Measurements from ENCODE around the gene EIF4G3. TPM values are rescaled to one million over a fixed set of nuclear protein-coding genes. Genes with fewer than 3 reads are reported as not detected.

EIF4G3 gene
- total RNA-seq, 1 experiment from 2014 or later: 72.0 TPM

DNA sequence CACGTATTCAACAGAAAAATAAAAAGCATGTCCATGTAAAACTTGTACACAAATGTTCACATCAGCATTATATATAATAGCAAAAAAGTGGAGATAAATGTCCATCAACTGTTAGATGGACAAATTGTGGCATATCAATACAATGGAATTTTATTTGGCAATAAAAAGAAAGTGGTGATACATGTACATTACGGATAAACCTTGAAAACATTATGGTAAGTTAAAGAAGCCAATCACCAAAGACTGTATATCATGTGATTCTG is 76.9 kb downstream of the EIF4G3 start:
- H2BK12ac ChIP-seq (ENCODE audit: insufficient read length, low read depth, low read length): no peak overlapping the region

More for the DNA sequence above, 76.9 kb downstream of the EIF4G3 start:
- Histone ChIP-seq H2AK5ac (ENCODE audit: insufficient read length, low read length) (no peak overlapping the region), H3K9me3 (ENCODE audit: control insufficient read depth, low read depth, low read length) (no peaks in the 10 kb centered on the region), H2BK20ac (ENCODE audit: low read depth, low read length, poor library complexity, severe bottlenecking) (no peak overlapping the region), H2AFZ (ENCODE audit: low read length) (no peak overlapping the region), H3K4ac (ENCODE audit: low read depth, low read length) (no peak overlapping the region), H4K8ac (replicated peaks; ENCODE audit: insufficient read length, low read depth, low read length) (no peak overlapping the region), H3K79me1 (ENCODE audit: insufficient read depth, low read depth, low read length, poor library complexity, severe bottlenecking) (peaks cover 3% of the 10 kb centered on the region), H3K23me2 (ENCODE audit: insufficient read length, low read depth, low read length, poor library complexity, severe bottlenecking) (no peaks in the 10 kb centered on the region), H3T11ph (ENCODE audit: low read length) (no peak overlapping the region), H3K27ac (ENCODE audit: insufficient read length, low read depth, low read length) (no peak overlapping the region), H3K4me1 (ENCODE audit: insufficient read depth, low read length) (peaks cover 3% of the 10 kb centered on the region; the same call in 1 of the 2 replicates), H3K14ac (ENCODE audit: insufficient read depth, low read length) (no peak overlapping the region), H3K9ac (ENCODE audit: extremely low read depth, insufficient read length, low read length) (no peak overlapping the region), H2BK5ac (ENCODE audit: insufficient read length, low read length) (no peak overlapping the region), H2BK15ac (ENCODE audit: low read depth, low read length) (no peak overlapping the region), H3K23ac (ENCODE audit: insufficient read length, low read depth, low read length) (no peak overlapping the region), H4K5ac (ENCODE audit: insufficient read length, low read depth, low read length) (no peak overlapping the region), H4K20me1 (ENCODE audit: control insufficient read depth, insufficient read depth, insufficient read length) (no peaks in the 10 kb centered on the region), H3K79me2 (ENCODE audit: insufficient read depth, low read length) (peaks cover 2% of the 10 kb centered on the region; the same call in 1 of the 2 replicates), H3K18ac (ENCODE audit: insufficient read length, low read depth, low read length) (no peak overlapping the region), H3K4me2 (ENCODE audit: insufficient read depth, insufficient read length, low read length) (no peak overlapping the region), H4K91ac (ENCODE audit: insufficient read length, low read depth, low read length) (no peak overlapping the region), H3K56ac (ENCODE audit: insufficient read length, low read depth, low read length) (no peak overlapping the region), H2BK120ac (ENCODE audit: low read depth, low read length, poor library complexity, severe bottlenecking) (no peak overlapping the region), H3K27me3 (ENCODE audit: insufficient read depth, low read length) (no peaks in the 10 kb centered on the region)
- Mint-ChIP-seq H3K27me3 (ENCODE audit: low read depth) (no peaks in the 10 kb centered on the region), H3K36me3 (ENCODE audit: insufficient read depth in 1 of 3, low read depth in 3 of 3) (peaks cover 5 to 25% (median 17%) of the 10 kb centered on the region in 3 experiments), H3K9me3 (peaks cover 1 to 2% of the 10 kb centered on the region in 2 experiments; a peak in 1 of 5 replicates), H3K27ac (no peak overlapping the region), H3K4me1 (peaks cover 16 to 17% of the 10 kb centered on the region in 2 experiments), H3K4me3 (no peak overlapping the region)
- TF ChIP-seq, protein P1, sequence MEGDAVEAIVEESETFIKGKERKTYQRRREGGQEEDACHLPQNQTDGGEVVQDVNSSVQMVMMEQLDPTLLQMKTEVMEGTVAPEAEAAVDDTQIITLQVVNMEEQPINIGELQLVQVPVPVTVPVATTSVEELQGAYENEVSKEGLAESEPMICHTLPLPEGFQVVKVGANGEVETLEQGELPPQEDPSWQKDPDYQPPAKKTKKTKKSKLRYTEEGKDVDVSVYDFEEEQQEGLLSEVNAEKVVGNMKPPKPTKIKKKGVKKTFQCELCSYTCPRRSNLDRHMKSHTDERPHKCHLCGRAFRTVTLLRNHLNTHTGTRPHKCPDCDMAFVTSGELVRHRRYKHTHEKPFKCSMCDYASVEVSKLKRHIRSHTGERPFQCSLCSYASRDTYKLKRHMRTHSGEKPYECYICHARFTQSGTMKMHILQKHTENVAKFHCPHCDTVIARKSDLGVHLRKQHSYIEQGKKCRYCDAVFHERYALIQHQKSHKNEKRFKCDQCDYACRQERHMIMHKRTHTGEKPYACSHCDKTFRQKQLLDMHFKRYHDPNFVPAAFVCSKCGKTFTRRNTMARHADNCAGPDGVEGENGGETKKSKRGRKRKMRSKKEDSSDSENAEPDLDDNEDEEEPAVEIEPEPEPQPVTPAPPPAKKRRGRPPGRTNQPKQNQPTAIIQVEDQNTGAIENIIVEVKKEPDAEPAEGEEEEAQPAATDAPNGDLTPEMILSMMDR (conservative IDR thresholded peaks at IDR 0.05): no peak
- DNase-seq: no peak
- no CpG with 5 or more reads among the region's 2 CpGs for WGBS (ENCODE audit: extremely low coverage, insufficient read length, low lambda C conversion rate)
